ENCODE results near the gene LRRC25.
A peak's percentile ranks its signal among the peaks of the same experiment; 100 is the strongest.

The LRRC25 gene

DNA sequence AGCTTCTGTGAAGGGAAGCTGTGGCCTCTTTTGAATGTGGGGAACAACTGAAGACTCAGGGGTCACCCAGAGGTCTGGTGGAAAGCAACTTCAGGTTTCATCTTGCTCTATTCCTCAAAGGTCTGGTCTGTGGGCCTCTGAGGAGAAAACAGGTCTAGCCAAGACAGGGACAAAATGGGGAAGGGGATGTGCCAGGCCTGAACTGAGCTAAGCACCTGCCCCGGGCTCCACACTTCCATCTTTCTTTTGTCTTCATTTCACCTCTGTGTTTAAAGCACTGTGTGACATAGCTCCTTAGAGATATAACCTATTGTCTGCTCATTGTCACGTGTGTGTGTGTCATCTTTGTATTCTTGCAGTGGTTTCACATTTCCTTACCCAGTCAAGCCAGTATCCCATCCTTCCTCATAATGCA, 31.4 kb downstream of the LRRC25 start:
- H3K4me1 ChIP-seq (ENCODE audit: control insufficient read depth, insufficient read depth, low read length), result no peaks in the 10 kb centered on the region; the same call in 1 of the 2 replicates
- TF ChIP-seq ZNF664 (tag by site-specific recombination; IDR thresholded peaks at IDR 0.05) (no peak), ZNF366 (tag by site-specific recombination; conservative IDR thresholded peaks at IDR 0.05) (peak; percentile 68), BCL11A (tag by site-specific recombination; IDR thresholded peaks at IDR 0.05; ENCODE audit: low read depth) (no peak), SETDB1 (IDR thresholded peaks at IDR 0.05; ENCODE audit: insufficient read length, low read length) (peak; percentile 62), ZNF629 (tag by site-specific recombination; IDR thresholded peaks at IDR 0.05) (no peak), ZNF416 (tag by site-specific recombination; IDR thresholded peaks at IDR 0.05) (0 out of 2 replicates have a peak, but pooled peaks have one; percentile 17), ZNF18 (tag by site-specific recombination; IDR thresholded peaks at IDR 0.05) (no peak), ZBTB1 (tag by site-specific recombination; IDR thresholded peaks at IDR 0.05) (no peak), ZNF174 (tag by site-specific recombination; IDR thresholded peaks at IDR 0.05) (no peak), ZNF514 (tag by site-specific recombination; IDR thresholded peaks at IDR 0.05) (no peak)
- TF ChIP-seq, protein P1, sequence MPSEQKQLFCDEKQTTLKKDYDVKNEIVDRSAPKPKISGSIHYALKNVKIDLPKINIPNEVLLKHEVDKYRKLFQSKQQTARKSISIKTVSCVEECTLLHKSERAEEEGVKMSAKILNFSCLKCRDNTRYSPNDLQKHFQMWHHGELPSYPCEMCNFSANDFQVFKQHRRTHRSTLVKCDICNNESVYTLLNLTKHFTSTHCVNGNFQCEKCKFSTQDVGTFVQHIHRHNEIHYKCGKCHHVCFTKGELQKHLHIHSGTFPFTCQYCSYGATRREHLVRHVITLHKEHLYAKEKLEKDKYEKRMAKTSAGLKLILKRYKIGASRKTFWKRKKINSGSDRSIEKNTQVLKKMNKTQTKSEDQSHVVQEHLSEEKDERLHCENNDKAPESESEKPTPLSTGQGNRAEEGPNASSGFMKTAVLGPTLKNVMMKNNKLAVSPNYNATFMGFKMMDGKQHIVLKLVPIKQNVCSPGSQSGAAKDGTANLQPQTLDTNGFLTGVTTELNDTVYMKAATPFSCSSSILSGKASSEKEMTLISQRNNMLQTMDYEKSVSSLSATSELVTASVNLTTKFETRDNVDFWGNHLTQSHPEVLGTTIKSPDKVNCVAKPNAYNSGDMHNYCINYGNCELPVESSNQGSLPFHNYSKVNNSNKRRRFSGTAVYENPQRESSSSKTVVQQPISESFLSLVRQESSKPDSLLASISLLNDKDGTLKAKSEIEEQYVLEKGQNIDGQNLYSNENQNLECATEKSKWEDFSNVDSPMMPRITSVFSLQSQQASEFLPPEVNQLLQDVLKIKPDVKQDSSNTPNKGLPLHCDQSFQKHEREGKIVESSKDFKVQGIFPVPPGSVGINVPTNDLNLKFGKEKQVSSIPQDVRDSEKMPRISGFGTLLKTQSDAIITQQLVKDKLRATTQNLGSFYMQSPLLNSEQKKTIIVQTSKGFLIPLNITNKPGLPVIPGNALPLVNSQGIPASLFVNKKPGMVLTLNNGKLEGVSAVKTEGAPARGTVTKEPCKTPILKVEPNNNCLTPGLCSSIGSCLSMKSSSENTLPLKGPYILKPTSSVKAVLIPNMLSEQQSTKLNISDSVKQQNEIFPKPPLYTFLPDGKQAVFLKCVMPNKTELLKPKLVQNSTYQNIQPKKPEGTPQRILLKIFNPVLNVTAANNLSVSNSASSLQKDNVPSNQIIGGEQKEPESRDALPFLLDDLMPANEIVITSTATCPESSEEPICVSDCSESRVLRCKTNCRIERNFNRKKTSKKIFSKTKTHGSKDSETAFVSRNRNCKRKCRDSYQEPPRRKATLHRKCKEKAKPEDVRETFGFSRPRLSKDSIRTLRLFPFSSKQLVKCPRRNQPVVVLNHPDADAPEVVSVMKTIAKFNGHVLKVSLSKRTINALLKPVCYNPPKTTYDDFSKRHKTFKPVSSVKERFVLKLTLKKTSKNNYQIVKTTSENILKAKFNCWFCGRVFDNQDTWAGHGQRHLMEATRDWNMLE (tag by site-specific recombination; conservative IDR thresholded peaks at IDR 0.05; ENCODE audit: low read depth), result peak; percentile 41; the same call in 1 of the 2 replicates
- TF ChIP-seq, protein P2, sequence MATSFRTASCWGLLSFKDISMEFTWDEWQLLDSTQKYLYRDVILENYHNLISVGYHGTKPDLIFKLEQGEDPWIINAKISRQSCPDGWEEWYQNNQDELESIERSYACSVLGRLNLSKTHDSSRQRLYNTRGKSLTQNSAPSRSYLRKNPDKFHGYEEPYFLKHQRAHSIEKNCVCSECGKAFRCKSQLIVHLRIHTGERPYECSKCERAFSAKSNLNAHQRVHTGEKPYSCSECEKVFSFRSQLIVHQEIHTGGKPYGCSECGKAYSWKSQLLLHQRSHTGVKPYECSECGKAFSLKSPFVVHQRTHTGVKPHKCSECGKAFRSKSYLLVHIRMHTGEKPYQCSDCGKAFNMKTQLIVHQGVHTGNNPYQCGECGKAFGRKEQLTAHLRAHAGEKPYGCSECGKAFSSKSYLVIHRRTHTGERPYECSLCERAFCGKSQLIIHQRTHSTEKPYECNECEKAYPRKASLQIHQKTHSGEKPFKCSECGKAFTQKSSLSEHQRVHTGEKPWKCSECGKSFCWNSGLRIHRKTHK (tag by site-specific recombination; IDR thresholded peaks at IDR 0.05), result peak; percentile 100
- no peaks in the 10 kb centered on the region for H3K9me3 ChIP-seq (ENCODE audit: control insufficient read depth, insufficient read depth, low read depth, low read length)
- no peak overlapping the region for H3K4me3 ChIP-seq (ENCODE audit: low read depth, low read length)
- H3K36me3 ChIP-seq (ENCODE audit: control insufficient read depth in 2 of 2, insufficient read depth in 1 of 2, low read length in 2 of 2), result no peaks in the 10 kb centered on the region
- H3K27ac ChIP-seq (ENCODE audit: extremely low read depth, low read depth, low read length), result peak overlapping the region; percentile 57; the same call in 1 of the 2 replicates
- POLR2A ChIA-PET, result interaction anchor here (0.8 to 2.6 kb wide), 3 partner anchors 14 to 86 kb away, joined by 3 to 10 read pairs (median 3); partner anchors contain the start of gene JUND
- CTCF ChIA-PET, result interaction anchor here (0.6 to 3.7 kb wide), 3 partner anchors 16 to 253 kb away, joined by 3 to 22 read pairs (median 10); no protein-coding TSS in a partner anchor

DNA sequence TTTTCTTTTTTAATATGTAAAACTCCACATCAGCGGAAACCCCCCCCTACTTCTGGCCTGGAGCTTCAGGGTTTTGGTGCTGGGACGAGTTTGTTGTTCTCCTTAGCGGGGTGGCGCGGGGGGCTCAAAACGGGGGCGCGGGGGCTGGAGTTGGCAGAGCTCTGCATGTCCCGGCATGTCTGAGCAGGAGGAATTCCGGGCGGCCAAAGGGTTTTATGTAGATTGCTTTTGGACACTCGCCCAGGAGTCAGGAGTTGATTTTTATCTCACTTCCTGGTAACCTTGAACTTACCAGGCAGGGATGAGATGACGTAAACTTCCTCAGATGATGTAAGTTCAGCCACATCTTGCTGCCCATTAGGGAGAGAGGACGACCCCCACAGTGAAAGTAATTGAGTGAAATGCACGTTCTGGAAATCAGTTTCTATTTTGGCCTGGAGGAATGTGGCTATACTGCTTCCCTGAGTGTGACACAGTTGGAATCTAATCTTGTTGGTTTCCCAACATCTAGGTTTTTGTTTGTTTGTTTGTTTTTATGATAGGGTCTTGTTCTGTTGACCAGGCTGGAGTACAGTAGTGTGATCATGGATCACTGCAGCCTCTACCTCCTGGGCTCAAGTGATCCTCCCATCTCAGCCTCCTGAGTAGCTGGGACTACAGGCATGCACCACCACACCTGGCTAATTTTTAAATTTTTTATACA, 32.4 kb downstream of the LRRC25 start:
- peaks cover 0 to under 1% of the 10 kb centered on the region in 2 experiments; a peak in 1 of 3 replicates for H3K36me3 ChIP-seq (ENCODE audit: control insufficient read depth in 2 of 2, insufficient read depth in 1 of 2, low read length in 2 of 2)
- CTCF ChIA-PET, result interaction anchor here (1.3 to 3.7 kb wide), 3 partner anchors 10 to 23 kb away, joined by 3 to 22 read pairs (median 10); no protein-coding TSS in a partner anchor
- POLR2A ChIA-PET, result interaction anchor here (0.7 to 2.6 kb wide), 8 partner anchors 9 to 86 kb away, joined by 3 to 19 read pairs (median 4); partner anchors contain the start of gene JUND
- TF ChIP-seq GLI4 (tag by site-specific recombination; IDR thresholded peaks at IDR 0.05) (no peak), ZNF692 (tag by site-specific recombination; IDR thresholded peaks at IDR 0.05) (peak; percentile 93), ZSCAN30 (tag by site-specific recombination; IDR thresholded peaks at IDR 0.05) (peak; percentile 89), ZNF76 (tag by site-specific recombination; IDR thresholded peaks at IDR 0.05; ENCODE audit: borderline replicate concordance, low read depth) (peak; percentile 53; the same call in 1 of the 2 replicates), ZXDB (tag by site-specific recombination; IDR thresholded peaks at IDR 0.05) (peak; percentile 91), ZSCAN23 (tag by site-specific recombination; IDR thresholded peaks at IDR 0.05) (peak; percentile 60; the same call in 1 of the 2 replicates), ZNF621 (tag by site-specific recombination; IDR thresholded peaks at IDR 0.05) (no peak), MYNN (tag by site-specific recombination; IDR thresholded peaks at IDR 0.05; ENCODE audit: borderline replicate concordance) (no peak), KLF1 (tag by site-specific recombination; IDR thresholded peaks at IDR 0.05) (no peak), ZNF433 (tag by site-specific recombination; IDR thresholded peaks at IDR 0.05; ENCODE audit: low read depth) (no peak)
- TF ChIP-seq, protein P3, sequence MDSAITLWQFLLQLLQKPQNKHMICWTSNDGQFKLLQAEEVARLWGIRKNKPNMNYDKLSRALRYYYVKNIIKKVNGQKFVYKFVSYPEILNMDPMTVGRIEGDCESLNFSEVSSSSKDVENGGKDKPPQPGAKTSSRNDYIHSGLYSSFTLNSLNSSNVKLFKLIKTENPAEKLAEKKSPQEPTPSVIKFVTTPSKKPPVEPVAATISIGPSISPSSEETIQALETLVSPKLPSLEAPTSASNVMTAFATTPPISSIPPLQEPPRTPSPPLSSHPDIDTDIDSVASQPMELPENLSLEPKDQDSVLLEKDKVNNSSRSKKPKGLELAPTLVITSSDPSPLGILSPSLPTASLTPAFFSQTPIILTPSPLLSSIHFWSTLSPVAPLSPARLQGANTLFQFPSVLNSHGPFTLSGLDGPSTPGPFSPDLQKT (IDR thresholded peaks at IDR 0.05; ENCODE audit: borderline replicate concordance, low read depth, low read length), result no peak

More for the DNA sequence above, 32.4 kb downstream of the LRRC25 start:
- Histone ChIP-seq H3K27ac (ENCODE audit: extremely low read depth, low read depth, low read length) (peak overlapping the region; percentile 94), H3K9me3 (ENCODE audit: control insufficient read depth, insufficient read depth, low read depth, low read length) (no peaks in the 10 kb centered on the region), H3K4me1 (ENCODE audit: control insufficient read depth, insufficient read depth, low read length) (no peaks in the 10 kb centered on the region; the same call in 1 of the 2 replicates), H3K4me3 (ENCODE audit: low read depth, low read length) (no peak overlapping the region)

Measured in HEK293 (cell line).